GM19025 (cell line): ENCODE data around the gene ITSN1.
"Not testable (repeated sequence)": the region's sequence is repeated elsewhere in the genome, so short reads cannot be mapped to it uniquely, and the experiment has no call there.

Experiments used
- ATAC-seq: cut with Tn5 transposase; IDR thresholded peaks from one replicate; pipeline ENCODE4 v1.9.1; 2021; ENCODE audit warnings: mild to moderate bottlenecking, low read depth, moderate library complexity; ENCODE audit not compliant: unreplicated experiment

ITSN1 gene

GRCh38 chr21:33855190-33855589 is 212.9 kb downstream of the ITSN1 start:
- no peak for ATAC-seq

GRCh38 chr21:33856893-33857527 is 214.7 kb downstream of the ITSN1 start:
- no peak for ATAC-seq

GRCh38 chr21:33857846-33858666 is 215.8 kb downstream of the ITSN1 start:
- no peak for ATAC-seq

GRCh38 chr21:33858667-33859372 is 216.5 kb downstream of the ITSN1 start:
- ATAC-seq = no peak

- ATAC-seq = no peak
These were observed 217.2 kb downstream of the ITSN1 start for GRCh38 chr21:33859373-33860102.

- no peak for ATAC-seq
These were observed 218.1 kb downstream of the ITSN1 start for GRCh38 chr21:33860332-33860879.

- ATAC-seq = no peak
These were observed 218.8 kb downstream of the ITSN1 start for GRCh38 chr21:33861125-33861524.

GRCh38 chr21:33863191-33863590 is 220.9 kb downstream of the ITSN1 start:
- ATAC-seq = not testable (repeated sequence)

- ATAC-seq = no peak
These were observed 221.8 kb downstream of the ITSN1 start for GRCh38 chr21:33864150-33864549.

- no peak for ATAC-seq
These were observed 222.9 kb downstream of the ITSN1 start for GRCh38 chr21:33865176-33865575.

GRCh38 chr21:33865996-33866575 is 223.8 kb downstream of the ITSN1 start:
- ATAC-seq = no peak

GRCh38 chr21:33866826-33867225 is 224.5 kb downstream of the ITSN1 start:
- no peak for ATAC-seq

GRCh38 chr21:33867868-33868267 is 225.6 kb downstream of the ITSN1 start:
- ATAC-seq = not testable (repeated sequence)

- no peak for ATAC-seq
These were observed 227.6 kb downstream of the ITSN1 start for GRCh38 chr21:33869873-33870272.

GRCh38 chr21:33870768-33871167 is 228.5 kb downstream of the ITSN1 start:
- no peak for ATAC-seq

- ATAC-seq = no peak
These were observed 228.9 kb downstream of the ITSN1 start for GRCh38 chr21:33871171-33871570.

- no peak for ATAC-seq
These were observed 230.7 kb downstream of the ITSN1 start for GRCh38 chr21:33872881-33873515.

- no peak for ATAC-seq
These were observed 231.9 kb downstream of the ITSN1 start for GRCh38 chr21:33874161-33874560.

GRCh38 chr21:33875026-33875695 is 232.9 kb downstream of the ITSN1 start:
- ATAC-seq = no peak
